ENCODE results near the gene CAV2. TPM values are rescaled to one million over a fixed set of nuclear protein-coding genes. Genes with fewer than 3 reads are reported as not detected.

CAV2 gene
- total and polyA plus RNA-seq, 2 of the 13 experiments (the other 11 are each of a cell fraction or from before 2014, with no cell fraction given), result 0.09 to 0.18 TPM

- TF ChIP-seq, protein P1, sequence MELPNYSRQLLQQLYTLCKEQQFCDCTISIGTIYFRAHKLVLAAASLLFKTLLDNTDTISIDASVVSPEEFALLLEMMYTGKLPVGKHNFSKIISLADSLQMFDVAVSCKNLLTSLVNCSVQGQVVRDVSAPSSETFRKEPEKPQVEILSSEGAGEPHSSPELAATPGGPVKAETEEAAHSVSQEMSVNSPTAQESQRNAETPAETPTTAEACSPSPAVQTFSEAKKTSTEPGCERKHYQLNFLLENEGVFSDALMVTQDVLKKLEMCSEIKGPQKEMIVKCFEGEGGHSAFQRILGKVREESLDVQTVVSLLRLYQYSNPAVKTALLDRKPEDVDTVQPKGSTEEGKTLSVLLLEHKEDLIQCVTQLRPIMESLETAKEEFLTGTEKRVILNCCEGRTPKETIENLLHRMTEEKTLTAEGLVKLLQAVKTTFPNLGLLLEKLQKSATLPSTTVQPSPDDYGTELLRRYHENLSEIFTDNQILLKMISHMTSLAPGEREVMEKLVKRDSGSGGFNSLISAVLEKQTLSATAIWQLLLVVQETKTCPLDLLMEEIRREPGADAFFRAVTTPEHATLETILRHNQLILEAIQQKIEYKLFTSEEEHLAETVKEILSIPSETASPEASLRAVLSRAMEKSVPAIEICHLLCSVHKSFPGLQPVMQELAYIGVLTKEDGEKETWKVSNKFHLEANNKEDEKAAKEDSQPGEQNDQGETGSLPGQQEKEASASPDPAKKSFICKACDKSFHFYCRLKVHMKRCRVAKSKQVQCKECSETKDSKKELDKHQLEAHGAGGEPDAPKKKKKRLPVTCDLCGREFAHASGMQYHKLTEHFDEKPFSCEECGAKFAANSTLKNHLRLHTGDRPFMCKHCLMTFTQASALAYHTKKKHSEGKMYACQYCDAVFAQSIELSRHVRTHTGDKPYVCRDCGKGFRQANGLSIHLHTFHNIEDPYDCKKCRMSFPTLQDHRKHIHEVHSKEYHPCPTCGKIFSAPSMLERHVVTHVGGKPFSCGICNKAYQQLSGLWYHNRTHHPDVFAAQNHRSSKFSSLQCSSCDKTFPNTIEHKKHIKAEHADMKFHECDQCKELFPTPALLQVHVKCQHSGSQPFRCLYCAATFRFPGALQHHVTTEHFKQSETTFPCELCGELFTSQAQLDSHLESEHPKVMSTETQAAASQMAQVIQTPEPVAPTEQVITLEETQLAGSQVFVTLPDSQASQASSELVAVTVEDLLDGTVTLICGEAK (IDR thresholded peaks at IDR 0.05), result no peak
- TF ChIP-seq, protein P1 (CRISPR knock-in tag; IDR thresholded peaks at IDR 0.05), result no peak
- TF ChIP-seq, protein P2, sequence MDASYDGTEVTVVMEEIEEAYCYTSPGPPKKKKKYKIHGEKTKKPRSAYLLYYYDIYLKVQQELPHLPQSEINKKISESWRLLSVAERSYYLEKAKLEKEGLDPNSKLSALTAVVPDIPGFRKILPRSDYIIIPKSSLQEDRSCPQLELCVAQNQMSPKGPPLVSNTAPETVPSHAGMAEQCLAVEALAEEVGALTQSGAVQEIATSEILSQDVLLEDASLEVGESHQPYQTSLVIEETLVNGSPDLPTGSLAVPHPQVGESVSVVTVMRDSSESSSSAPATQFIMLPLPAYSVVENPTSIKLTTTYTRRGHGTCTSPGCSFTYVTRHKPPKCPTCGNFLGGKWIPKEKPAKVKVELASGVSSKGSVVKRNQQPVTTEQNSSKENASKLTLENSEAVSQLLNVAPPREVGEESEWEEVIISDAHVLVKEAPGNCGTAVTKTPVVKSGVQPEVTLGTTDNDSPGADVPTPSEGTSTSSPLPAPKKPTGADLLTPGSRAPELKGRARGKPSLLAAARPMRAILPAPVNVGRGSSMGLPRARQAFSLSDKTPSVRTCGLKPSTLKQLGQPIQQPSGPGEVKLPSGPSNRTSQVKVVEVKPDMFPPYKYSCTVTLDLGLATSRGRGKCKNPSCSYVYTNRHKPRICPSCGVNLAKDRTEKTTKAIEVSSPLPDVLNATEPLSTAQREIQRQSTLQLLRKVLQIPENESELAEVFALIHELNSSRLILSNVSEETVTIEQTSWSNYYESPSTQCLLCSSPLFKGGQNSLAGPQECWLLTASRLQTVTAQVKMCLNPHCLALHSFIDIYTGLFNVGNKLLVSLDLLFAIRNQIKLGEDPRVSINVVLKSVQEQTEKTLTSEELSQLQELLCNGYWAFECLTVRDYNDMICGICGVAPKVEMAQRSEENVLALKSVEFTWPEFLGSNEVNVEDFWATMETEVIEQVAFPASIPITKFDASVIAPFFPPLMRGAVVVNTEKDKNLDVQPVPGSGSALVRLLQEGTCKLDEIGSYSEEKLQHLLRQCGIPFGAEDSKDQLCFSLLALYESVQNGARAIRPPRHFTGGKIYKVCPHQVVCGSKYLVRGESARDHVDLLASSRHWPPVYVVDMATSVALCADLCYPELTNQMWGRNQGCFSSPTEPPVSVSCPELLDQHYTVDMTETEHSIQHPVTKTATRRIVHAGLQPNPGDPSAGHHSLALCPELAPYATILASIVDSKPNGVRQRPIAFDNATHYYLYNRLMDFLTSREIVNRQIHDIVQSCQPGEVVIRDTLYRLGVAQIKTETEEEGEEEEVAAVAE (CRISPR knock-in tag; IDR thresholded peaks at IDR 0.05; ENCODE audit: borderline replicate concordance), result no peak
- TF ChIP-seq CHCHD3 (CRISPR knock-in tag; IDR thresholded peaks at IDR 0.05) (no peak), PAWR (CRISPR knock-in tag; IDR thresholded peaks at IDR 0.05; ENCODE audit: borderline replicate concordance) (no peak), ZIK1 (CRISPR knock-in tag; IDR thresholded peaks at IDR 0.05; ENCODE audit: borderline replicate concordance, low read depth) (no peak)
Measured at GRCh38 chr7:116553168-116553964, 53.8 kb downstream of the CAV2 start (continued).

All from HepG2 (cell line).